Measurements from ENCODE around the gene GGT1. TPM values are rescaled to one million over a fixed set of nuclear protein-coding genes. Genes with fewer than 3 reads are reported as not detected.
A peak's percentile ranks its signal among the peaks of the same experiment; 100 is the strongest.
"Not testable (repeated sequence)": the region's sequence is repeated elsewhere in the genome, so short reads cannot be mapped to it uniquely, and the experiment has no call there.

GGT1 gene
- total RNA-seq, 1 experiment from 2014 or later, result 9.4 TPM

- intact Hi-C loops (cut with micrococcal nuclease; ENCODE audit: unreplicated experiment), result no loop called here
- Mint-ChIP-seq H3K27ac (ENCODE audit: unreplicated experiment) (no peak overlapping the region), H3K9me3 (ENCODE audit: unreplicated experiment) (no peaks in the 10 kb centered on the region), H3K36me3 (ENCODE audit: insufficient read depth, unreplicated experiment) (no peaks in the 10 kb centered on the region), H3K27me3 (ENCODE audit: insufficient read depth, unreplicated experiment) (no peaks in the 10 kb centered on the region), H3K4me3 (ENCODE audit: unreplicated experiment) (no peak overlapping the region), H3K4me1 (ENCODE audit: low read depth, unreplicated experiment) (no peaks in the 10 kb centered on the region)
- no peak overlapping the region for H3K4me3 ChIP-seq (ENCODE audit: low read depth, low read length)
- no peaks in the 10 kb centered on the region for H3K27me3 ChIP-seq (replicated peaks; ENCODE audit: control insufficient read depth, insufficient read depth, low read length)
- BruUV-seq (replicated peaks), result no TSS peak
- H3K4me1 ChIP-seq, result peaks cover 10% of the 10 kb centered on the region
- no peaks in the 10 kb centered on the region for H3K9me3 ChIP-seq
- CTCF ChIA-PET, result no interaction called here
- no peak for DNase-seq
- POLR2A ChIA-PET, result no interaction called here
- TF ChIP-seq CTCF (IDR thresholded peaks at IDR 0.05; ENCODE audit: insufficient read depth in 1 of 2, low read depth in 1 of 2, low read length in 1 of 2, severe bottlenecking in 1 of 2, unreplicated experiment in 1 of 2), result no peak
- H3K36me3 ChIP-seq (ENCODE audit: control insufficient read depth, insufficient read depth, low read length), result no peaks in the 10 kb centered on the region; the same call in 1 of the 2 replicates
These were observed 11.6 kb upstream of the GGT1 start for GRCh38 chr22:24591286-24591830.

GRCh38 chr22:24592058-24592850 is 10.7 kb upstream of the GGT1 start:
- POLR2A ChIA-PET, result interaction anchor here (1.0 kb wide), 1 partner anchor 197 kb away, joined by 4 read pairs; no protein-coding TSS in a partner anchor
- TF ChIP-seq CTCF (IDR thresholded peaks at IDR 0.05; ENCODE audit: insufficient read depth in 1 of 2, low read depth in 1 of 2, low read length in 1 of 2, severe bottlenecking in 1 of 2, unreplicated experiment in 1 of 2), result no peak

GRCh38 chr22:24592851-24593558 is 10.0 kb upstream of the GGT1 start, which contains the start of gene LRRC75B:
LRRC75B (minus strand) TSS chr22:24593073; CDS start chr22:24593039, 34 bp downstream.
- H3K9me3 ChIP-seq, result no peaks in the 10 kb centered on the region
- peak within 1 kb of the TSS; percentile 86 for H3K4me3 Mint-ChIP-seq (ENCODE audit: unreplicated experiment)
- H3K4me1 Mint-ChIP-seq (ENCODE audit: low read depth, unreplicated experiment), result no peaks in the 10 kb centered on the region
- H3K9me3 Mint-ChIP-seq (ENCODE audit: unreplicated experiment), result no peaks in the 10 kb centered on the region
- CTCF ChIA-PET, result interaction anchor here (0.9 kb wide), 1 partner anchor 9 kb away, joined by 3 read pairs; no protein-coding TSS in a partner anchor
- intact Hi-C loops (cut with micrococcal nuclease; ENCODE audit: unreplicated experiment), result loop anchor here (1.0 kb wide), 2 partner anchors 14 to 38 kb away; partner anchors contain the start of genes GUCD1 and SNRPD3
- H3K4me3 ChIP-seq (ENCODE audit: low read depth, low read length), result peak within 1 kb of the TSS; percentile 82
- peaks cover 10% of the 10 kb centered on the region for H3K4me1 ChIP-seq
- H3K27ac Mint-ChIP-seq (ENCODE audit: unreplicated experiment), result peak within 1 kb of the TSS; percentile 79
- peak; percentile 92 to 95 for DNase-seq
- TF ChIP-seq CTCF (IDR thresholded peaks at IDR 0.05; ENCODE audit: insufficient read depth in 1 of 2, low read depth in 1 of 2, low read length in 1 of 2, severe bottlenecking in 1 of 2, unreplicated experiment in 1 of 2), result no peak
- POLR2A ChIA-PET, result interaction anchor here (1.0 kb wide), 1 partner anchor 196 kb away, joined by 4 read pairs; no protein-coding TSS in a partner anchor
- H3K36me3 Mint-ChIP-seq (ENCODE audit: insufficient read depth, unreplicated experiment), result no peaks in the 10 kb centered on the region
- no peaks in the 10 kb centered on the region; the same call in 1 of the 2 replicates for H3K36me3 ChIP-seq (ENCODE audit: control insufficient read depth, insufficient read depth, low read length)
- no peaks in the 10 kb centered on the region for H3K27me3 Mint-ChIP-seq (ENCODE audit: insufficient read depth, unreplicated experiment)
- H3K27me3 ChIP-seq (replicated peaks; ENCODE audit: control insufficient read depth, insufficient read depth, low read length), result no peaks in the 10 kb centered on the region
- BruUV-seq (replicated peaks), result no TSS peak

More at GRCh38 chr22:24592058-24592850, 10.7 kb upstream of the GGT1 start:
- no peaks in the 10 kb centered on the region for H3K9me3 ChIP-seq
- Mint-ChIP-seq H3K4me1 (ENCODE audit: low read depth, unreplicated experiment) (no peaks in the 10 kb centered on the region), H3K4me3 (ENCODE audit: unreplicated experiment) (peak overlapping the region; percentile 86), H3K36me3 (ENCODE audit: insufficient read depth, unreplicated experiment) (no peaks in the 10 kb centered on the region), H3K27ac (ENCODE audit: unreplicated experiment) (peak overlapping the region; percentile 79), H3K27me3 (ENCODE audit: insufficient read depth, unreplicated experiment) (no peaks in the 10 kb centered on the region), H3K9me3 (ENCODE audit: unreplicated experiment) (no peaks in the 10 kb centered on the region)
- H3K4me1 ChIP-seq, result peaks cover 10% of the 10 kb centered on the region
- CTCF ChIA-PET, result no interaction called here
- DNase-seq, result peak in 1 of 2 experiments; percentile 24
- H3K36me3 ChIP-seq (ENCODE audit: control insufficient read depth, insufficient read depth, low read length), result no peaks in the 10 kb centered on the region; the same call in 1 of the 2 replicates
- intact Hi-C loops (cut with micrococcal nuclease; ENCODE audit: unreplicated experiment), result no loop called here
- H3K4me3 ChIP-seq (ENCODE audit: low read depth, low read length), result peak overlapping the region; percentile 82
- no peaks in the 10 kb centered on the region for H3K27me3 ChIP-seq (replicated peaks; ENCODE audit: control insufficient read depth, insufficient read depth, low read length)
- BruUV-seq (replicated peaks), result TSS peak; percentile 40

- peak overlapping the region; percentile 79 for H3K27ac Mint-ChIP-seq (ENCODE audit: unreplicated experiment)
- not testable (repeated sequence) for H3K36me3 ChIP-seq (ENCODE audit: control insufficient read depth, insufficient read depth, low read length); H3K27me3 Mint-ChIP-seq (ENCODE audit: insufficient read depth, unreplicated experiment); DNase-seq; H3K4me1 Mint-ChIP-seq (ENCODE audit: low read depth, unreplicated experiment); H3K36me3 Mint-ChIP-seq (ENCODE audit: insufficient read depth, unreplicated experiment); H3K9me3 ChIP-seq; H3K27me3 ChIP-seq (replicated peaks; ENCODE audit: control insufficient read depth, insufficient read depth, low read length); H3K9me3 Mint-ChIP-seq (ENCODE audit: unreplicated experiment)
- intact Hi-C loops (cut with micrococcal nuclease; ENCODE audit: unreplicated experiment), result loop anchor here (1.0 kb wide), 2 partner anchors 14 to 38 kb away; partner anchors contain the start of genes GUCD1 and SNRPD3
- peak overlapping the region; percentile 86 for H3K4me3 Mint-ChIP-seq (ENCODE audit: unreplicated experiment)
- peaks cover 10% of the 10 kb centered on the region for H3K4me1 ChIP-seq
- ChIA-PET POLR2A (interaction anchor here (1.0 kb wide), 1 partner anchor 196 kb away, joined by 4 read pairs; no protein-coding TSS in a partner anchor), CTCF (interaction anchor here (0.9 kb wide), 1 partner anchor 10 kb away, joined by 3 read pairs; no protein-coding TSS in a partner anchor)
- H3K4me3 ChIP-seq (ENCODE audit: low read depth, low read length), result peak overlapping the region; percentile 82
- BruUV-seq (replicated peaks), result TSS peak; percentile 93
These were observed 9.5 kb upstream of the GGT1 start for GRCh38 chr22:24593559-24593835.
